GM21717 (cell line): ENCODE data around the gene ANKRD20A1.
"Not testable (repeated sequence)": the region's sequence is repeated elsewhere in the genome, so short reads cannot be mapped to it uniquely, and the experiment has no call there.

Source experiments
- ATAC-seq: cut with Tn5 transposase; IDR thresholded peaks from one replicate; pipeline ENCODE4 v1.9.1; 2021; ENCODE audit warnings: mild to moderate bottlenecking, moderate library complexity; ENCODE audit not compliant: unreplicated experiment

Gene ANKRD20A1

DNA sequence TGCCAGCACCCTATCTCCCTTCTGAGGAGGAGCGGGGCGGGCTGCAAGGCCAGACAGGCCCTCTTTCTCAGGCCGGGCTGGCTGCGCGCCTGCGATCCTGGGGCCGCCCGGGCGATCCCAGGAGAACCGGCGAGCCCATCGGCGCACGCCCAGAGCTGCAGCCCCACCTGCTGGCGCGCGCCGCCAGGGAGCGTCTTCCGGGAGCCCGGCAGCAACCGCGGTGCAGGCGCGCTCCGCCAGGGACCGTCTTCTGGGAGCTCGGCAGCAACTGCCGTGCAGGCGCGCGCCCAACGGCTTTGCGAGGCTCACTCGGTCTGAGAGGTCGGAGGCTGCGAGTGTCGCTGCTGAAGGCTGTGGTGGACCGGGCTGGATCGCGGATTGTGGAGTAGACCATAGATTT is at the start of gene ANKRD20A1:
ANKRD20A1 (plus strand) TSS at position 61 of the 400 bp plus-strand sequence. CDS start 496 bp downstream, outside the sequence.
- ATAC-seq, result not testable (repeated sequence)

DNA sequence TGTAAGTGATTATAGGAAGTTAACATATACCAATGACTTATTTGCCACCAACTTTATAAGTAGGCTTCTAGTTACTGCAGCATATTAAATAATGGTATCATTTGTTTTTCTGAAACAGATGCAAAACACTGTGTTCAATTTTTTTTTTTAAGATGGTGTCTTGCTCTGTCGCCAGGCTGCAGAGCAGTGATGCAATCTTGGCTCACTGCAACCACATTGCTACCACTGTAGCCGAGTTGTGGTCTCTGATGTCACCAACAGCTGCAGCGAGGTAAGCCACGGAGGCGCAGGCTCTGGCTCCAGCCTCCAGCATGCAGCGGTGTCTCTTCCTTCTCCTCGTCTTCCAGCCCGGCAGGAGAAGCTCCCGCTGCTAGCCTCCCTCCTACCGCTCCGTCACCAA is 26.6 kb upstream of the ANKRD20A1 start:
- not testable (repeated sequence) for ATAC-seq
